GM18519 (cell line): ENCODE measurements around the gene PIWIL1.

Experiments used
- ATAC-seq: cut with Tn5 transposase; IDR thresholded peaks from one replicate; pipeline ENCODE4 v1.9.1; 2021; ENCODE audit warnings: mild to moderate bottlenecking, moderate library complexity; ENCODE audit not compliant: unreplicated experiment, low FRiP score

The PIWIL1 gene

DNA sequence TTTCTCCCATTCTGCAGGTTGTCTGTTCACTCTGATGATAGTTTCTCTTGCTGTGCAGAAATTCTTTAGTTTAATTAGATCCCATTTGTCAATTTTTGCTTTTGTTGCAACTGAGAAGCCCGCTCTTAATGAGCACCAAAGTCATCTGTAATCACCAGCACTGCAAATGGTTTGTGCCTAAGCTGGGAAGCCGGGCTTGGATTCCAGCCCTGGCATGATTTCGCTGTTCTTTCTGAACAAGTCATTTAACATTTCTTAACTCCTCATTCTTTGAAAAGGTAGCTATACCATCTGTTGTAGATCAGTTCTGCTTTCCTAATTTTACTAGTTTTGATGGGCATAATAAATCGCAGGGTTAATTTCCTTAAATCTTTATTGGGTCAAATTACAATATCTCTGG is 32.1 kb downstream of the PIWIL1 start:
- ATAC-seq: no peak

GRCh38 chr12:130371296-130371695 is 33.6 kb downstream of the PIWIL1 start:
- ATAC-seq: no peak

DNA sequence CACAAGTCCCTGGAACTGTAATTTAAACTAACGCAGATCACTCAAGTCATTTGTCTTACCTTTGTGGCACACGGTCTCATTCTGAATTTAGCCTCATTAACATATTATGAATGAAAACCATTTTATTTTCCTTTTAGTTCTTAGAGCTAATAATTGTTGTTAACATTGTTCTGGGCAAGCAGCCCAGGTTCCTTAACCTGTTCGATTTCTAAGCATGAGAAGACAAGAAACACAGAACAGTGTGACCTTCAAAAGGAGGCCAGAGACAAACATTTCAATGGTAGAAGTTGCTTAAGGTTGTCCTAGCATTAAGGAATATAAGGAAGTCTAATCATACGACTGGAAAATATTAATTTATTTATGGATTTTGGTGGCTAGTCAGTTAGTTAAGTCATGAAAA is 35.2 kb downstream of the PIWIL1 start:
- no peak for ATAC-seq

DNA sequence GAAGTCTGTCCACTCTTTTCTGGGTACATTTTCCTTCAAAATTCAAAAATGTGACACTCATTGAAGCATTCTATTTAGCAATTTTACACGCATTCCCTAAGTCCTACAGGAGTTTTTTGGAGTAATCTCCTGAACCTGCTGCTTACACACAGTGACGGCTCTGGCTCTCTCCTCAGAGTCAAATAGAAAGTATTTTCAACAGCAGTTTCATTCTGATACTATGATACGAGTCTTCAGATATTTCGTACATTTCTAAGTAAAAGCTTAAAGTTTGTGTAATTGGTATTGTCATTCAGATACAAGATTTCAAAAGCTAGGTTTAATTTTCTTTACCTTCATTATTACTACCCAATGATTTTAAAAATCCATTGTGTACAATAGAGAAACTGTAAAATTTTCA is 36.4 kb downstream of the PIWIL1 start:
- no peak for ATAC-seq

GRCh38 chr12:130375296-130376287 is 37.9 kb downstream of the PIWIL1 start:
- no peak for ATAC-seq

DNA sequence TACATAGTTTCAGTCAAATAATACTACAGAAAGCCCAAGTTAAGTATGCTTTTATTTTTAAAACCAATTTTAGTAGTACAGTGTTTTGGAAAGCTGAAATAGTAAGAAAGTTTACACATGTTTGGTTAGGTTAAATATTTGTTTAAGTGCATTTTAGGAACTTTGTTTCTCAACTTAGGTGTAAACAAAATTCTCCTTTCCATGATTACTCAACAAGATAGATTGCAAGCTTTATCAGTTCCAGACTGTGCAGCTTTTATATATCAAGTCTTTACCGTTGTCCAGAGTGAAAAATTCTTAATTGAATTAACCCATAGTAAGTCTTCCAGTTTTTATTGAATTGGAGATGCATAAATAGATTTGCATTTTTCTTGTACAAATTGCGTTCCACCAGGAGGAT is 45.1 kb downstream of the PIWIL1 start:
- no peak for ATAC-seq

DNA sequence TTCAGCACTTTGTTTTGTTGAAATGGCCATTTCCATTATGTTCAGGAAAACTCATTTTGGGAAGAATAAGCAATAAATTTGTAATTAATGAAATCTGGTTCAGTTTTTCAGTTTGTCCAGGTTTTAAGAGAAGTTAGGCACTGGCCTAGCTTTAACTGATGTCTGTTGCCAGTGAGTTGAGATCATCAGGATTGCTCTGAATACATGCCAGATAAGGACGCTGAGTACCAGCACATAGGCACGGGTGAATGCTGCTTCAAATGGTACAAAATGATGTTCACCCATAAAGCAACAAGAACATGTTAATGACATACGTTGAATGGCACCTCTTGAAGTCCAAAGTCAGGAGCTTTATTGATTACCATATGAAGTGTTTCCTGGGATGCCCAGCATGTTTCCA is 46.5 kb downstream of the PIWIL1 start:
- no peak for ATAC-seq

DNA sequence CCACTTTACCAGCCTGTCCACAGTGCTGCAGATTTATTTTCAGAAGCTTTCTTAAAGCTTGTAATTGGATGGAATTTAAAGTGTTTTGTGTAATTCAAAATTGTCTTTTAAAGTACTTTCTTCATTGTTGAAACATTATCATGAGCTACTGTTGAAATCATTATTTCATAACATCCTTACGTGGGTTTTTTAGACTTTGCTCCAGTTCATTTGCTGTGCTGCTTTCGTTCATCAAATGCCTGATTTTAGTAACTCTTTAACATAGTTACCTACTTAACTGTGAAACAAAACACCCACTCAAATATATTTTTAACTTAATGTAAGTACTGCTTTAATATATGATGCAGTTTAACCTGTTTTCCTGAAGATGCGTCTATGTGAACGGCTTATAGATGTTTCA is 47.5 kb downstream of the PIWIL1 start:
- ATAC-seq: no peak

- ATAC-seq: no peak
Observed at GRCh38 chr12:130391186-130391585, 53.5 kb downstream of the PIWIL1 start.

- ATAC-seq: no peak
Observed at GRCh38 chr12:130394906-130395305, 57.2 kb downstream of the PIWIL1 start.

GRCh38 chr12:130396667-130397066 is 59.0 kb downstream of the PIWIL1 start:
- no peak for ATAC-seq

DNA sequence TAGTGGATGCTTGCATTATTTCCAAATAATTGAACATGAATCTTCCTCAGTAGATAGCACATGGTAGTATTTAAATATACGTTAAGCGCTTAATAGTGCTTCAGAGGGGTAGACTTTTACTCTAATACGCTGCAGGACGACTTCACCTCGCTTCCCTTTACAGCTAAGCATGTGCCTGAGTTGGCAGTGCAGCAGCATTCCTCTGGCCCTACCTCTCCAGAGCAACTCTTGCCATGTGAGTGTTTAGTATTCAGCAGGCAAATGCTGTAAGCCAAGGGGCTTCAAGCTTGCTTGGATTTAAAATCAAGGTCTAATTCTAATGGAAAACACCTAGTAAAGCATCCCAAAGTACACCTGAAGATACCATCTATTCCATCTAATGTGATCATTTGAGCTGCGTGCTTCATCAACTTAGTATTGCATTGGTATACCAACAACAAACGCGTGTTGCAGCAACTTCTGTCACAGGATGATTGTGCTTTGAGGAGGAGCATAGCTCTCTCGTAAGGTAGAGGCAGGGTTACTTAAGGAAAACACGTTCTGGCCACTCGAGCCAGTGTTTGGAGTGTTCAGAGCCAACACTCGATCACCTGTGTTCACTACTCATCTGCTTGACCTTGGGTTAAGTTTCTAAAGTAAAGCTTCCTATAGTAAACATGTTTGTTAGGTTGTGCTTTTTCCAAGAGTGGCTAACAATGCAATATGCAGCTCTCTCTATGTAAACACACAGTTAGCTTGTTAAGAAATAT is 60.6 kb downstream of the PIWIL1 start:
- no peak for ATAC-seq

- ATAC-seq: no peak
Observed at GRCh38 chr12:130401703-130402102, 64.0 kb downstream of the PIWIL1 start.

DNA sequence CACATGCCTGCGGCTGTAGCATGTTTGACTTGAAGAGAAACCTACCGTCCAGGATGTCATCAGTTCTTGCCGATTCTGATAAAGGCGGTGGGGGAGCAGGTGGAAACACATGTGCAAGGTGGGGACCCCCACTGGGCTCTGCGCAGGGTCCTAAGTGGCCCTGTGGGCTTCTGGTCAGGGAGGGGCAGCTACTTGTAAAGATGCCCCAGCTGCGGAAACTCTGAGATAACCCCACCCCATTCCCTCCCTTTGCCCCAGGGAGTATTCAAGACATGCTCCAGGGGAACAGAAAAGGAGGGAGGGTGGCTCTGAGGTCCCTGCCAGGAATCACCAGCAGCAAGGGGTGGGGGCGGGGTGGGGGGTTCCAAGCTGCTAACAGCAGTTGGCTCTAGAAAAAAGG is 67.6 kb downstream of the PIWIL1 start:
- ATAC-seq: no peak

GRCh38 chr12:130412384-130412783 is 74.7 kb downstream of the PIWIL1 start:
- ATAC-seq: no peak

DNA sequence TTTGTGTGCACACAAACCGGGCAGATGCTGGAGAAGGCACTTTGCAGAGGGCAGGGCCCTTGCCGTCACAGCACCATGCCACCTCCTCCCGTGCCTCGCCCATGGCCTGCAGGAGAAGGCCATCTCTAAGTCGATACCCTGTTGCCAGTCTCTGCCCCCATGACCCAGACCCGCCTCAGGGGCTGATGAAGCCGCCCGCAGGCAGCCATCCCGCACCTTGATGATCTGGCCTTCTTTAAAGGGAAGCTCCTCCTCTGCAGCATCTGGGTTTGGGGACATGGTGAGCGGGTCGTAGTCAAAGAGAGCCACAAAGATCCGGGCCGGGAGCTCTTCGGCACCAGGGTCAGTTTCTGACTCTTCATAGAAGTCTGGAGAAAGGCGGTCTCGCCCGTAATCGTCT is 76.2 kb downstream of the PIWIL1 start:
- ATAC-seq: no peak

GRCh38 chr12:130414381-130414780 is 76.7 kb downstream of the PIWIL1 start:
- ATAC-seq: no peak

- ATAC-seq: no peak
Observed at GRCh38 chr12:130418251-130418650, 80.6 kb downstream of the PIWIL1 start.

GRCh38 chr12:130419116-130419515 is 81.4 kb downstream of the PIWIL1 start:
- ATAC-seq: no peak

GRCh38 chr12:130420071-130420470 is 82.4 kb downstream of the PIWIL1 start:
- ATAC-seq: no peak

- no peak for ATAC-seq
Observed at GRCh38 chr12:130421896-130422295, 84.2 kb downstream of the PIWIL1 start.
